Measurements from ENCODE around the gene TSHZ2. TPM values are rescaled to one million over a fixed set of nuclear protein-coding genes. Genes with fewer than 3 reads are reported as not detected.
A peak's percentile ranks its signal among the peaks of the same experiment; 100 is the strongest.
"Not testable (repeated sequence)": the region's sequence is repeated elsewhere in the genome, so short reads cannot be mapped to it uniquely, and the experiment has no call there.

The TSHZ2 gene
- total RNA-seq, 1 donor from 2014 or later = 1.6 TPM

- Histone ChIP-seq H3K27me3 (ENCODE audit: control insufficient read depth, insufficient read depth, low read length) (no peaks in the 10 kb centered on the region), H3K4me3 (ENCODE audit: low read depth, low read length) (no peak overlapping the region), H3K36me3 (ENCODE audit: control insufficient read depth, insufficient read depth, low read length) (no peaks in the 10 kb centered on the region)
- DNase-seq (ENCODE audit: low read depth) (no peak), FAIRE-seq (no peak)
- no peak for TF ChIP-seq CTCF (IDR thresholded peaks at IDR 0.05; ENCODE audit: insufficient read depth, low read length, severe bottlenecking)
These were observed 455.8 kb downstream of the TSHZ2 start for GRCh38 chr20:53427951-53428350.

GRCh38 chr20:53428588-53428987 is 456.4 kb downstream of the TSHZ2 start:
- FAIRE-seq = peak; percentile 83
- DNase-seq (ENCODE audit: low read depth) = no peak
- no peaks in the 10 kb centered on the region for H3K36me3 ChIP-seq (ENCODE audit: control insufficient read depth, insufficient read depth, low read length)
- no peaks in the 10 kb centered on the region for H3K27me3 ChIP-seq (ENCODE audit: control insufficient read depth, insufficient read depth, low read length)
- H3K4me3 ChIP-seq (ENCODE audit: low read depth, low read length) = no peak overlapping the region
- no peak for TF ChIP-seq CTCF (IDR thresholded peaks at IDR 0.05; ENCODE audit: insufficient read depth, low read length, severe bottlenecking)

GRCh38 chr20:53428996-53429395 is 456.8 kb downstream of the TSHZ2 start:
- no peak for FAIRE-seq
- H3K27me3 ChIP-seq (ENCODE audit: control insufficient read depth, insufficient read depth, low read length) = no peaks in the 10 kb centered on the region

GRCh38 chr20:53434662-53435061 is 462.5 kb downstream of the TSHZ2 start:
- no peak overlapping the region for H3K4me3 ChIP-seq (ENCODE audit: low read depth, low read length)
- no peaks in the 10 kb centered on the region for H3K27me3 ChIP-seq (ENCODE audit: control insufficient read depth, insufficient read depth, low read length)
- no peaks in the 10 kb centered on the region for H3K36me3 ChIP-seq (ENCODE audit: control insufficient read depth, insufficient read depth, low read length)
- FAIRE-seq (no peak), DNase-seq (ENCODE audit: low read depth) (peak; percentile 4)
- TF ChIP-seq CTCF (IDR thresholded peaks at IDR 0.05; ENCODE audit: insufficient read depth, low read length, severe bottlenecking) = no peak

More at GRCh38 chr20:53428996-53429395, 456.8 kb downstream of the TSHZ2 start:
- no peak for DNase-seq (ENCODE audit: low read depth)
- H3K36me3 ChIP-seq (ENCODE audit: control insufficient read depth, insufficient read depth, low read length) = no peaks in the 10 kb centered on the region
- no peak for TF ChIP-seq CTCF (IDR thresholded peaks at IDR 0.05; ENCODE audit: insufficient read depth, low read length, severe bottlenecking)
- no peak overlapping the region for H3K4me3 ChIP-seq (ENCODE audit: low read depth, low read length)

GRCh38 chr20:53436927-53437326 is 464.8 kb downstream of the TSHZ2 start:
- H3K36me3 ChIP-seq (ENCODE audit: control insufficient read depth, insufficient read depth, low read length); DNase-seq (ENCODE audit: low read depth); FAIRE-seq; H3K27me3 ChIP-seq (ENCODE audit: control insufficient read depth, insufficient read depth, low read length); H3K4me3 ChIP-seq (ENCODE audit: low read depth, low read length): not testable (repeated sequence)

GRCh38 chr20:53438368-53438767 is 466.2 kb downstream of the TSHZ2 start:
- H3K36me3 ChIP-seq (ENCODE audit: control insufficient read depth, insufficient read depth, low read length) = no peaks in the 10 kb centered on the region
- no peak overlapping the region for H3K4me3 ChIP-seq (ENCODE audit: low read depth, low read length)
- DNase-seq (ENCODE audit: low read depth) (no peak), FAIRE-seq (no peak)
- H3K27me3 ChIP-seq (ENCODE audit: control insufficient read depth, insufficient read depth, low read length) = no peaks in the 10 kb centered on the region
- no peak for TF ChIP-seq CTCF (IDR thresholded peaks at IDR 0.05; ENCODE audit: insufficient read depth, low read length, severe bottlenecking)
